ENCODE results near the gene EPS8. TPM values are rescaled to one million over a fixed set of nuclear protein-coding genes. Genes with fewer than 3 reads are reported as not detected.

The EPS8 gene
- polyA plus RNA-seq, 3 donors = 10.1 to 71.5 (median 56.7) TPM

GRCh38 chr12:15801770-15802744, 12.9 kb upstream of the EPS8 start:
- no peak overlapping the region for H3K27ac ChIP-seq (ENCODE audit: low read depth, low read length)
- WGBS, 3 donors = 92 to 96% (median 92%) methylated on average over 6 of the region's 6 CpGs

DNA sequence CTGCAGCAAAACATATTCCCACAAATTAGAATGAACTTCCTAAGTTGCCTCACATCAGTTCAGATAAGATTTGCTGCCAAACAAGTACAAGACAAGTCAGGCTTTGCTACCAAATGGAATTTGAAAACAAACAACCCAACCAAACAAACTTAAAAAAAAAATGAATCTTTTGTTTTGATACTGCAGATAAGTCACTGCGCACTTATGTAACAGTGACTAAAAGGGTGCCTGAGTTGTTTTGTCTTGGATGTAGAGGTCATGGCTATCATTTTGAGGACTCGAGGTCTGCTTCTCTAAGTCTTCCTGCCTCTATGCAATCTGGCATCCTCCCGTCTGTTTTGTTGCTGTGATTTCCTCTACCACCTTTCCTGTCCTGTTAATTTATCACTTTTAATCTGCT, 11.1 kb upstream of the EPS8 start:
- WGBS, 3 donors = 62 to 64% (median 63%) methylated on average over 3 of the region's 3 CpGs
- no peak overlapping the region for H3K27ac ChIP-seq (ENCODE audit: low read depth, low read length)

DNA sequence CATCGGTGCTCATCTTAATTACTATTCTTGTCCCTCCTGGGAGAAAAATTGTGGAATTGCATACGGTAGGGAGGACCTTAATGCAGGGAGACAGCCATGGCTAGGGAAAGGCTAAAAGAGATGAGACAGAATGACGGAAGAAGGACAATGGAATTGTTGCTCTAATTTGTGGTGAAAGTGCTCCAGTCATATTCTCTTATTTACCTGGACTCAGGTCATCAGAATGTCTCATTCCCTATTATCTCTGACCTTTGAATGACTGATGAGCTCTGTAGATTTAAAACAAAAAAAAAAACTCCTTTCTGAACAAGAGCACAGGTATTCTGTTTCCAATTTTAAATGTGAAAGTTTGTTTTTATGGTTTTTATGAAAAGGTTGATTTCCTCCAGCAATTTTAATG, 8.6 kb upstream of the EPS8 start:
- no peak overlapping the region for H3K27ac ChIP-seq (ENCODE audit: low read depth, low read length)
- WGBS, 3 donors = 82 to 88% (median 84%) methylated on average over 3 of the region's 3 CpGs

DNA sequence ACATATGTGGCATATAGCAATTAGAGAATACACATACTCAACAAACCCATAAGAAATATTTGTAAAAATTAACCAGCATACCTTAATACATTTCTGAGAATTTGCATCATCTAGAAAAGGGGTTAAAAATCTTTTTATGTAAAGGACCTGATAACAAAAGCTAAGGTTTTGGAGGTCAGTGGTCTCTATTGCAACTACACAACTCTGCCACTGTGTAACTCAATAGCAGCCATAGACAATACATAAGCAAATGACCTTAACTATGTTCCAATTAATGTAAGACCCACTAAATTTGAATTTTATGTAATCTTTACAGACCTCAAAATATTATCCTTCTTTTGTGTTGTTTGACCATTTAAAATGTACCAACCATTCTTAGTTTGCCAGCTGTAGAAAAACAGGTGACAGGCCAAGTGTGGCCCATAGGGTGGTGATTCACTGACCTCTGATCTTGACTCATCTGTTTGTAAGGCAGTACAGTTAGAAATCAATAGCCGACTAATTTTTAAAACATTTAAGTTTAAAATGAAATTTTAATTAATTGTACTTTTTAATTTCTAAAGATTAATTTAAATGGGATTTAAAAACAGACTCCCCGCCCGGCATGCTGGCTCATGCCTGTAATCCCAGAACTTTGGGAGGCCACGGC, 7.4 kb upstream of the EPS8 start:
- 72 to 91% (median 82%) methylated on average over 4 of the region's 4 CpGs for WGBS, 3 donors
- H3K27ac ChIP-seq (ENCODE audit: low read depth, low read length) = no peak overlapping the region

DNA sequence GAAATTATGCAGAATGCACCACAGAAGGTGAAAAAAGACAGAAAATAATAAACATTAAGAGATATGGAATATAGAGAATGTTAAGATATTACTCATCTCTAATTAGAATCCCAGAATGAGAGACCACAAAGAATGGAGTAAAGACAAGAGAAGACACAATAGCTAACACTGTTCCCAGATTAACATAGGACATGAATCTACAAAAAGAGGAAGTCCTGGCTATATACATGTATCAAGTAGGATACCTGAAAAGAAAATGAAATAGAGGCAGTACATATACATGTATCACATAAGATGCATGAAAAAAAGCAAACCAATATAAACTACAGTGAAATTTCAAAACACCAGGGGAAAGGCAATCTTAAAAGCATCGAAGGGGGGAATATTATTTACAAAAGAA, 5.6 kb upstream of the EPS8 start:
- no peak overlapping the region for H3K27ac ChIP-seq (ENCODE audit: low read depth, low read length)
- WGBS, 3 donors = 94 to 97% (median 97%) methylated on average over 1 of the region's 1 CpG

DNA sequence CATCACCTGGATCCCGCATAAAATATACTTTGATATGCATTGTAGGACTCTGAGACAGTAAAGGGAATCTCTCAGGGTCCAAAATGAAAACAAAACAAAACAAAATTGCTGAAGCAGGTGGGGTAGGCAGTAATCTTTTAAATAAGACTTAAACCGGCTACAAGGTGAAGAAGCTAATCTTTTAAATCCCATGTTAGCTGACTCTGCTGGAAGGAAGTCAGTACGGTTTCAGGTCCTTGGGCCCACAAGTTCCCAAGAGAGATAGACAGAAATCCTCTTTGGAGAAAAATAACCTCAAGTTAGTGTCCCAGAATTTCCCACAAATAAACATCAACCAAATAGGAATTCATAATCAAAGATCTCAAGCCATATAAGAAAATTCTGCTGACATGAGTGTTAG, 5.0 kb upstream of the EPS8 start:
- 91 to 95% (median 94%) methylated on average over 3 of the region's 3 CpGs for WGBS, 3 donors

GRCh38 chr12:15788233-15789219, 662 bp downstream of the EPS8 start:
- 0 to 1% (median 1%) methylated on average over 63 to 64 of the region's 64 CpGs for WGBS, 3 donors
- peak overlapping the region; percentile 31 for H3K27ac ChIP-seq (ENCODE audit: low read depth, low read length)

More for the DNA sequence above, 5.0 kb upstream of the EPS8 start:
- H3K27ac ChIP-seq (ENCODE audit: low read depth, low read length) = no peak overlapping the region

DNA sequence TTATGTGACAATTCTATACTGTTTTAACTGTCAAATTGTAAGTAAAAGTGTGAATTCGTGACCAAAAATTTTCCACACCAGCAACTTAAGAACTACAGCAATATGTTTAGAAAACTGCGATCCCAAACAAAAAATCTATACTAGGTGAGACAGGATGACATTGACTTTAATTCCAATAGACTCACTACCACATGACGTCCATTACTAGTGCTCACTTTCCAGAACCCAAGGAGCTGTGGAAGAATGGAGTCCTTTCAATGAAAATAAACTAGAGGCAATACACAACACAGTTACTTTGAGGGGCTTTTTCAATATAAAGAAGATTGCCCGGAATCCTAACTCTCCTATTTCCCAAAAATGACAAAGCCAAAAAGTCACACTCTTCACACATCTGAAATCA, 1.4 kb downstream of the EPS8 start:
- H3K27ac ChIP-seq (ENCODE audit: low read depth, low read length) = no peak overlapping the region
- WGBS, 3 donors = 31 to 65% (median 56%) methylated on average over 4 of the region's 4 CpGs

- H3K27ac ChIP-seq (ENCODE audit: low read depth, low read length) = no peak overlapping the region
- WGBS, 3 donors = 56 to 79% (median 66%) methylated on average over 2 of the region's 2 CpGs
These were observed 2.4 kb downstream of the EPS8 start for GRCh38 chr12:15786772-15787171.

DNA sequence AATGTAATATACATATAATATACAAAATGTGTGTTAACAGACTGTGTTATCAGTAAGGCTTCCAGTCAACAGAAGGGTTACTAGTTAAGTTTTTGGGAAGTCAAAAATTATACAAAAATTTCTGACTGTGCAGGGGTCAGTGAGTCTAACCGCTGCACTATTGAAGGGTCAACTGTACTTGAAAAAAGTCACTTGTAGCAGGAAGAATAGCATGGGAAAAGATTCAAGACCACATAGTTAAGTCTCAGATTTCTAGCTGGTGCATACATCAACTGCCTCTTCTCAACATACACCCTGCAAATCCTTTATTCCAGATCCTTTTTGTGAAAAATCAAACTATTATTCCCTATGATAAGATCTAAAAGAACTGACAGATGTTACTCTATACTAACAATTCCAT, 5.9 kb downstream of the EPS8 start:
- WGBS, 3 donors = 84 to 94% (median 94%) methylated on average over 1 of the region's 1 CpG
- H3K27ac ChIP-seq (ENCODE audit: low read depth, low read length) = no peak overlapping the region

GRCh38 chr12:15782667-15783066, 6.5 kb downstream of the EPS8 start:
- 91 to 95% (median 94%) methylated on average over 8 of the region's 8 CpGs for WGBS, 3 donors
- H3K27ac ChIP-seq (ENCODE audit: low read depth, low read length) = no peak overlapping the region

DNA sequence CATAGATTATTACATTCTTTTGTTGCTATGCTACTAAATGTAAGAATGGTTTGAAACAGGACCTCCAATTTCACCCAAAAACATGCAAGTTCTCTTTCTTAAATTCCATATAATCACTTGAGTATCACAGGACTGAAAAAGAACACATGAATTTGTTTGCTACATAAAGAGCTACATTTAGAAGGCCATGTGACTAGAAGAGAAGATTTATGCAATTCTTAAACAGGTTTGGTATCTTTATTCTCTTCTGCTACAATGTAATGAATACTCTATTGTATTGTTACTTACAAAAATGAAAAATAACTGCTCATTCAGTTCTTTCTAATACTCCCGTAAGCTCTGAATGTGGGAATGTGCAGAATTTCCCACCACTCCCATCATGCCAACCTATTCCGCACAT, 9.3 kb downstream of the EPS8 start:
- no peak overlapping the region for H3K27ac ChIP-seq (ENCODE audit: low read depth, low read length)
- WGBS, 3 donors = 44 to 68% (median 51%) methylated on average over 2 of the region's 2 CpGs

DNA sequence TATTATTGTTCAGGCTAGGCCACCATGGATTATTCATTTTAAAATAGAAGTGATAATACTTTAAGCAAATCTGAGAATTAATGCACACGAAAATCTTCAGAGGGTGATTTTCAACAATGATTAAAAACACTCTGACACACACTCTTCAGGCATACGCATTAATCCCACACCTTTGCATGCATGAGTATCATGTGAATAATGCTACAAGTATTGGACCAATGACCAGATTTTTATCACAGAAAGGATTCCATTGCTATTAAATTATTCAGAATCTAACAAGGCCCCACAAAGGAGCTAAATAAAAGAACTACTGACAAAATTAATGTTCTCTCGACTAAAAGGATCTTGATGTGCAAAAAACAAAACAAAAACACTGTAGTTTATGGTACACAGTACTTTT, 11.1 kb downstream of the EPS8 start:
- 77 to 89% (median 87%) methylated on average over 3 of the region's 3 CpGs for WGBS, 3 donors
- H3K27ac ChIP-seq (ENCODE audit: low read depth, low read length) = no peak overlapping the region

- H3K27ac ChIP-seq (ENCODE audit: low read depth, low read length) = no peak overlapping the region
- WGBS, 3 donors = 67 to 74% (median 70%) methylated on average over 3 of the region's 3 CpGs
These were observed 11.7 kb downstream of the EPS8 start for GRCh38 chr12:15777355-15778012.

DNA sequence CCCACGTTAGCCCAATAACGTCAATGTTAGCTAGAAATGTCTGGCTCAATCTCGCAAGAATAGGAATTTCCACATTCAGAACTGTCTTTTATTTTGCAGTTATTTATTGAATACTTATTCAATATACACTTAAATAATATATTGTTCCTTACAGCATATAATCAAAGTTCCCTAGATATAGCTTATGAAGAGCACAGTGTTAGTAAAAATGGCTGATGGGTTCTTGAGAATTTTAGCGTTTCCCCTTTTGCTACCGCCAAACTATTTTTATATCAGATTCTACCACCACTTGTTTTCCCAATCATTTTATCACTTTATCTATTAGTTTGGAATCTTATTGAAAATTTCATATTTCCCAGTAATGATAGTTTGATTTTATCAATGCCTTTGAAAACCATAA, 12.7 kb downstream of the EPS8 start:
- WGBS, 3 donors = 92 to 99% (median 95%) methylated on average over 5 of the region's 5 CpGs

DNA sequence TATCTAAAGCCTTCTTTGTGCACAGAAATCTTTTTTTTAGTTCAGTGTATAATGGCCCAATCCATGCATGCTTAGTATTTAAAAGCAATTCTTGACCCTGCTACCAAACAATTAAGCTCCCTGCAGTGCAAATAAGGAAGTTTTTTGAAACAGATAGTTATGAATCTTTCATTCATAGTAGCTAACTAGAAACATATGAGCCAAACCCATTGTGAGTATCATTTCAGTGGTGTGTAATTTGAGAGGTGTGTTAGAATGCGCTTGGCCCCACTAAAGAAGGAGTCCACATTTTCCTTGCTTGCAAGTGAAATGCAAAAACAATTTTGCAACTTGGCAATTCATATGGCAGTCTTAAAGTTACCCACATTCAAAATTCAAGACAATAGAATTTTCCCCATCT, 14.4 kb downstream of the EPS8 start:
- H3K27ac ChIP-seq (ENCODE audit: low read depth, low read length) = no peak overlapping the region
- 76 to 91% (median 77%) methylated on average over 1 of the region's 1 CpG for WGBS, 3 donors

More for the DNA sequence above, 12.7 kb downstream of the EPS8 start:
- H3K27ac ChIP-seq (ENCODE audit: low read depth, low read length) = no peak overlapping the region

DNA sequence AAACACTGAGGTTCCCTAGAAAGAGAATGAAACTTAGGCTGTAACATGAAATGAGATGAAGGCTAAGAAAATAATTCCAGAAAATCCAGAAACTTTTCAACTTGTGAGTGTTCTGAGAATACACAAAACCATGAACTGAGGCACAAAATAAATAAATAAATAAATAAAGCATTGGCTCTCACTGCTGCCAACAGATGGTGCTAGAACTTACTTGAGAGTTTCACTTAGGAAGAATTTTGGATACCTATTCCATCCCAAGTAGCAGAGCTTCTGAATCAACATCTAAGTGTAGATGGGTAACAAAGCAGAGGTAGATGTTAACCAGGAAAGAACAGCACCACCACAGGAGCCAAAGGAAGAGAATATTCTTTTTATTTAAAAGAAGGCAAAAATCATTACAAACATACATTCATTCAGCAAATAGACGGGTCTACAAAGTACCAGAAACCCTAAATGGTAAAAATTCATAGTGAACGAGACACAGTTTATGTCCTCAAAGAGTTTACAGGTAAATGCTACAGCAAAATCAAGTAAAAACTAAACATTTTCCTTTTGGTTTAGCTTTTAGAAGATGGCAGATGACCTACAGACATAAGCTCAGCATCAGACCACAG, 16.7 kb downstream of the EPS8 start:
- no peak overlapping the region for H3K27ac ChIP-seq (ENCODE audit: low read depth, low read length)
- 91 to 95% (median 93%) methylated on average over 2 of the region's 2 CpGs for WGBS, 3 donors

- WGBS, 3 donors = 80 to 98% (median 81%) methylated on average over 1 of the region's 1 CpG
- no peak overlapping the region for H3K27ac ChIP-seq (ENCODE audit: low read depth, low read length)
These were observed 18.6 kb downstream of the EPS8 start for GRCh38 chr12:15770581-15770980.
